Heart left ventricle (tissue), 16 donors: ENCODE measurements around the gene CNN3. TPM values are rescaled to one million over a fixed set of nuclear protein-coding genes. Genes with fewer than 3 reads are reported as not detected.
A peak's percentile ranks its signal among the peaks of the same experiment; 100 is the strongest.

Source experiments
- ATAC-seq, 4 donors: fragments of 200-7000 bp; cut with Tn5 transposase; one replicate each; pipeline ENCODE4 v1.9.1; 2020 to 2022; ENCODE audit warnings: moderate library complexity in 4 of 4, mild to moderate bottlenecking in 3 of 4, moderate number of reproducible peaks in 1 of 4
- DNase-seq, 5 donors: peaks; one replicate each; pipeline ENCODE4 v3.0.0-alpha.2; 2020
- H3K27ac ChIP-seq, 12 donors: fragments of 200-600 bp; sonication (generic) in 4 of 12; one replicate each; pipeline versions ENCODE4 v1.5.0 to v1.8.0; 2016 to 2022; ENCODE audit warnings: mild to moderate bottlenecking in 2 of 12
- H3K27me3 ChIP-seq, 9 donors: fragments of 200-600 bp; sonication (generic) in 2 of 9; one replicate each; pipeline versions ENCODE4 v1.5.1 to v1.8.0; 2016 to 2022; ENCODE audit warnings: mild to moderate bottlenecking in 3 of 9
- H3K36me3 ChIP-seq, 9 donors: fragments of 200-600 bp; sonication (generic) in 2 of 9; one replicate each; pipeline versions ENCODE4 v1.5.0 to v1.8.0; 2018 to 2022; ENCODE audit warnings: mild to moderate bottlenecking in 2 of 9
- H3K4me1 ChIP-seq, 12 donors: fragments of 200-600 bp; sonication (generic) in 4 of 12; one replicate each; pipeline versions ENCODE4 v1.5.0 to v1.8.0; 2016 to 2022; ENCODE audit warnings: mild to moderate bottlenecking in 3 of 12
- H3K4me3 ChIP-seq, 12 donors: fragments of 200-600 bp; sonication (generic) in 4 of 12; one replicate each; pipeline versions ENCODE4 v1.5.0 to v1.8.0; 2017 to 2022; ENCODE audit warnings: mild to moderate bottlenecking in 9 of 12, moderate library complexity in 4 of 12
- H3K9me3 ChIP-seq, 12 donors: fragments of 200-600 bp; sonication (generic) in 4 of 12; one replicate each; pipeline versions ENCODE4 v1.5.0 to v1.8.0; 2016 to 2022; ENCODE audit warnings: mild to moderate bottlenecking in 1 of 12
- POLR2A ChIP-seq, 2 donors: fragments of 450-650 bp; IDR thresholded peaks; one replicate each; pipeline ENCODE4 v1.6.1; 2017; ENCODE audit warnings: antibody characterized with exemption in 2 of 2, mild to moderate bottlenecking in 2 of 2, moderate library complexity in 2 of 2
- WGBS, 4 donors: extraction: QIAGEN DNeasy Blood & Tissue Kit in 2 of 4; methylation state at CpG; one replicate each; pipeline versions ENCODE4 v1.1.5 to v1.1.7; 2013 to 2018; 5-methylcytosine and 5-hydroxymethylcytosine counted together
- intact Hi-C, 10 donors: fragments of 100-400 bp; cut with DNase I; formaldehyde crosslinking; loops; one replicate each; pipeline versions ENCODE4 v1.11.1 to v1.14.2; 2022
- polyA plus RNA-seq, 2 donors: library from polyadenylated mRNA; stranded (reverse); fragments of 200-250 nt; gene quantifications; one replicate each; pipeline ENCODE4 v1.2.3, GENCODE V29; 2013
- total RNA-seq, 9 donors: library from RNA; depleted of rRNA in 2 of 9; stranded (reverse); fragments of >200 nt in 2 of 9; fragmentation: NEBNext Ultra II Directional in 3 of 9; extraction: Animal tissue kit (Norgen Biotek cat#: 25700) in 3 of 9; gene quantifications; one replicate each; pipeline versions ENCODE4 v1.1.0 to v1.2.4, GENCODE V29; 2016 to 2023
- TF ChIP-seq, protein P1 (sequence below), 12 donors: fragments of 200-600 bp; sonication (generic) in 4 of 12; IDR thresholded peaks; one replicate each; pipeline versions ENCODE4 v1.5.0 to v1.8.0; 2018 to 2022; ENCODE audit warnings: antibody characterized with exemption in 12 of 12, mild to moderate bottlenecking in 5 of 12
- donor health status: ischemic (EF 13 %, LVEDD 7.1; RV severe dilation, severe dysfunction).
- donor health status: healthy with polysubstance abuse.
- donor health status: DM: no; HTN: yes; CAD: no.
- donor health status: DM: no; HTN: no; CAD: no.
- donor health status: ischemic (EF 25% LVEDD 6.9; RV normal size, moderate dysfunction).
- donor health status: ischemic (EF 25% LVEDD 5.7; RV mildly dilated, moderate dysfunction).
- donor health status: healthy.
- donor health status: DM: yes; HTN: yes; CAD: no.
- donor health status: ischemic (EF 35%, LVEDD 5.7; RV mildly dilated, moderate dysfunction).
- donor health status: nonischemic (EF 11% LVEDD 7.7; RV severe dilation, severe dysfunction).
- donor health status: DM: yes; HTN: yes; CAD: no.
- donor health status: PGD.
- donor health status: ischemic (EF 29% LVEDD 5.4; RV normal size, mild dysfunction).
- donor health status: nonischemic (EF 23%, LVEDD 6.1; RV moderate dilation, normal function).

The CNN3 gene
- total and polyA plus RNA-seq, 11 donors, result 23.8 to 115 (median 73.8) TPM

DNA sequence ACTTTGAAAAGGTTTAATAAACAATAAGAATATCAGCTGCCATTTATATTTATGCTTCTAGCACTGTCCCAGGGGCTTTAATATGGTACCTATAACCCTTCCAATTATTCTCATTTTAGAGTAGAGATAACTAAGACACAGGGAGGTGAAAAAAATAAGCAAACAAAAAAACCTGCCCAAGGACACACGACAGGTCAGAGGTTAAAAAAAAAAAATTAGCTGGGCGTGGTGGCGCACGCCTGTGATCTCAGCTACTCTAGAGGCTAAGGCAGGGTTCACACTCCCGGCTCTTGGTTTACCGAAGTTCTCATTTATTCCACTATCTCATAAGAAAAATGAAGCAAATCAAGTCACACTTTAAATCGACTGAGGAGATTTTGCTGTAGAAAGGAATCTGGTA is 34.7 kb upstream of the CNN3 start:
- intact Hi-C loops, result loop anchor here in 3 of 10 donors (5.0 to 10.0 kb wide), 2 partner anchors 34 to 73 kb away; partner anchors contain the start of gene CNN3 (in 2 of the 3)
- Histone ChIP-seq H3K36me3 (no peaks in the 10 kb centered on the region), H3K27me3 (no peaks in the 10 kb centered on the region), H3K9me3 (no peaks in the 10 kb centered on the region), H3K4me1 (peaks cover 0 to 25% (median 7%) of the 10 kb centered on the region in 12 donors), H3K4me3 (no peak overlapping the region), H3K27ac (peak overlapping the region in 5 of 12 donors; percentile 74 to 87 (median 81))
- ATAC-seq (no peak), DNase-seq (no peak)
- TF ChIP-seq, protein P1, sequence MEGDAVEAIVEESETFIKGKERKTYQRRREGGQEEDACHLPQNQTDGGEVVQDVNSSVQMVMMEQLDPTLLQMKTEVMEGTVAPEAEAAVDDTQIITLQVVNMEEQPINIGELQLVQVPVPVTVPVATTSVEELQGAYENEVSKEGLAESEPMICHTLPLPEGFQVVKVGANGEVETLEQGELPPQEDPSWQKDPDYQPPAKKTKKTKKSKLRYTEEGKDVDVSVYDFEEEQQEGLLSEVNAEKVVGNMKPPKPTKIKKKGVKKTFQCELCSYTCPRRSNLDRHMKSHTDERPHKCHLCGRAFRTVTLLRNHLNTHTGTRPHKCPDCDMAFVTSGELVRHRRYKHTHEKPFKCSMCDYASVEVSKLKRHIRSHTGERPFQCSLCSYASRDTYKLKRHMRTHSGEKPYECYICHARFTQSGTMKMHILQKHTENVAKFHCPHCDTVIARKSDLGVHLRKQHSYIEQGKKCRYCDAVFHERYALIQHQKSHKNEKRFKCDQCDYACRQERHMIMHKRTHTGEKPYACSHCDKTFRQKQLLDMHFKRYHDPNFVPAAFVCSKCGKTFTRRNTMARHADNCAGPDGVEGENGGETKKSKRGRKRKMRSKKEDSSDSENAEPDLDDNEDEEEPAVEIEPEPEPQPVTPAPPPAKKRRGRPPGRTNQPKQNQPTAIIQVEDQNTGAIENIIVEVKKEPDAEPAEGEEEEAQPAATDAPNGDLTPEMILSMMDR (IDR thresholded peaks at IDR 0.05), result no peak
- TF ChIP-seq POLR2A (IDR thresholded peaks at IDR 0.05), result no peak
- 95 to 97% (median 96%) methylated on average over 7 of the region's 7 CpGs for WGBS, 4 donors

DNA sequence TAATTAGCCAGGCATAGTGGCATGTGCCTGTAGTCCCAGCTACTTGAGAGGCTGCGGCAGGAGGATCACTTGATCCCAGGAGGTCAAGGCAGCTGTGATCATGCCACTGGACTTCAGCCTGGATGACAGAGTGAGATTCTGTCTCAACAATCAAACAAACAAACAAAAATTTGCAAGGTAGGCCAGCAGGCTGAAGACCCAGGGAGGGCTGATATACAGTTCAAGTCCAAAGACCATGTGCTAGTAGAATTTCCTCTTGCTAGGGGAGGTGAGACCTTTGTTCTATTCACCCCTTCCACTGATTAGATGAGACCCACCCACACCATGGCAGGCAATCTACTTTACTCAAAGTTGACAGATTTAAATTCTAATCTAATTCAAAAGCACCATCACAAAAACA is 31.2 kb upstream of the CNN3 start:
- Histone ChIP-seq H3K27me3 (no peaks in the 10 kb centered on the region), H3K9me3 (peaks cover 0 to 1% (median 0%) of the 10 kb centered on the region in 12 donors), H3K4me1 (peaks cover 6 to 48% (median 31%) of the 10 kb centered on the region in 12 donors), H3K36me3 (no peaks in the 10 kb centered on the region), H3K27ac (no peak overlapping the region), H3K4me3 (no peak overlapping the region)
- 94 to 100% (median 98%) methylated on average over 1 of the region's 1 CpG for WGBS, 4 donors
- DNase-seq (no peak), ATAC-seq (no peak)
- intact Hi-C loops, result loop anchor here in 1 of 10 donors (5.0 kb wide), 1 partner anchor 84 kb away; no protein-coding TSS in a partner anchor
- TF ChIP-seq, protein P1 (IDR thresholded peaks at IDR 0.05), result no peak
- TF ChIP-seq POLR2A (IDR thresholded peaks at IDR 0.05), result no peak

DNA sequence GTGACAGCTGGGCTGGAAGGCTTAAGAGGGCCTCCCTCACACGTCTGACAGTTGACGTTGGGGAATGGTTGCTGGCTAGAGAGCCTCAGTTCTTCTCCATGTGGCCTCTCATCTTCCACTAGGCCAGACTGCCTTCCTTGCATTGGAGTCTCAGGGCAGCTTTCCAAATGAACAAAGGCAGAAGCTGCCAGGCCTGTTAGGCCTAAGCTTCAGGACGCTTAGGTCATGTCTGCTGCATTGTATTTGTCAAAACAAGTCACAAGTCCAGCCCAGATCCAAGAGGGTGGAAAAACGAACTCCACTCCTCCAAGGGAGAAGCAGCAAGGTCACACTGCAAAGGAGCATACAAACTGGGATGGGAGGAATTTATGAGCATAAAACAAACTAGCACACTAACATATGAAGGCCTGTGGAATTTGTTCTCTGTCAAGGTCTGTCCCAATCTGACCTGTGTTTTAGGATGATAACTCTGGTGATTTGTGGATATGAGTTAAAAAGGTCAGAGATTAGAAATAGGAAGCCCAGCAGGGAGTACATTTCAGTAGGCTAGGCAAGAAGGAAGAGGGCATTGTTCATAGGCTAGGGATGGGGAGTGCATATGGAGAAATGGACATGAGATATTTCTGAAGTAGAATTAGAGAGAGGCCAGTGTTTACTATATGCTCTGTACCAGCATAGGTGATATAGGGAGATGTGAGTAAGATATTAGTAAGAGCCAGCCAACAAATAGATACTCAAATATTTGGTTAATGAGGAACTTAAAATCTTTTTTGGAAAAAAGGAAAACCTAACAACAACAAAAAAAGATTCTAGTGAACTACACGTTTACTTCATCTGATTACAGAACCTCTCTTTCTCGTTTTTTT is 29.1 kb upstream of the CNN3 start:
- no peak for TF ChIP-seq POLR2A (IDR thresholded peaks at IDR 0.05)
- TF ChIP-seq, protein P1 (IDR thresholded peaks at IDR 0.05), result no peak
- no peaks in the 10 kb centered on the region for H3K27me3 ChIP-seq
- DNase-seq (peak in 4 of 5 donors; percentile 52 to 70 (median 64)), ATAC-seq (peak; percentile 72 to 90 (median 86))
- H3K27ac ChIP-seq, result peak overlapping the region in 11 of 12 donors; percentile 37 to 85 (median 66)
- no peaks in the 10 kb centered on the region for H3K36me3 ChIP-seq
- H3K4me3 ChIP-seq, result no peak overlapping the region
- intact Hi-C loops, result loop anchor here in 1 of 10 donors (5.0 kb wide), 1 partner anchor 86 kb away; no protein-coding TSS in a partner anchor
- peaks cover 6 to 40% (median 28%) of the 10 kb centered on the region in 12 donors for H3K4me1 ChIP-seq
- H3K9me3 ChIP-seq, result peaks cover 0 to 5% (median 0%) of the 10 kb centered on the region in 12 donors
- WGBS, 4 donors, result 38 to 47% (median 39%) methylated on average over 6 of the region's 6 CpGs
